Measurements from ENCODE around the gene SMIM11. TPM values are rescaled to one million over a fixed set of nuclear protein-coding genes. Genes with fewer than 3 reads are reported as not detected.

SMIM11 gene
- total and polyA plus RNA-seq, 2 of the 8 experiments (the other 6 are each of a cell fraction or from before 2014, with no cell fraction given) = 1.0 to 3.2 TPM

DNA sequence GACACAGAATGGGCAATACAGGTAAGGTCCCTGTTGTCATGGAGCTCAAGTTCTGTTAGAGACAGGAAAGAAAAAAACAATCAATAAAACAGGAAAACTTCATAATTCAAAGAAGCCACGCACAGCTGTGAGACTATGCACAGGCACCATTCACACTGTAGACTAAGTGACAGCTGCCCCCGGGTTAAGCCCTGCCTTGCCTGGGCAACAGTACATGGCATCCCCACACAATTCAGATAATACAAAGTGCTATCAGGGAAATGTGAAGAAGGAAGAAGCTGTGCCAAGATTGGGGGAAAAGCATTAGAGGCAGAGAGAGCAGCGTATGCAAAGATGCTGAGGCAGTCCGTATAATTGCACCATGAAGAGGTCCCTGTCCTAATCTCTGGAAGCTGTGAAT lies 20.5 kb upstream of the SMIM11 start:
- H3K23me2 ChIP-seq (ENCODE audit: low read depth, low read length) = no peaks in the 10 kb centered on the region
- H2BK12ac ChIP-seq (ENCODE audit: low read depth, low read length) = no peak overlapping the region
- H3K79me1 ChIP-seq (ENCODE audit: low read depth, low read length) = no peaks in the 10 kb centered on the region
- no peak overlapping the region for H2BK15ac ChIP-seq (ENCODE audit: low read length)
- TF ChIP-seq NRF1 (IDR thresholded peaks at IDR 0.05; ENCODE audit: low read depth, low read length) = no peak
- no peak for TF ChIP-seq BRCA1 (IDR thresholded peaks at IDR 0.05; ENCODE audit: low read depth, low read length)
- TF ChIP-seq SIX5 (IDR thresholded peaks at IDR 0.05; ENCODE audit: low read depth, low read length) = no peak
- TF ChIP-seq MAFK (IDR thresholded peaks at IDR 0.05; ENCODE audit: low read depth, low read length) = no peak
- TF ChIP-seq HDAC2 (IDR thresholded peaks at IDR 0.05; ENCODE audit: borderline replicate concordance in 1 of 2, low read depth in 2 of 2, low read length in 2 of 2) = no peak
- TF ChIP-seq CBX5 (IDR thresholded peaks at IDR 0.05; ENCODE audit: low read depth, low read length) = no peak
- TF ChIP-seq SUZ12 (IDR thresholded peaks at IDR 0.05; ENCODE audit: low read length) = no peak
- no peak for TF ChIP-seq BCL11A (IDR thresholded peaks at IDR 0.05; ENCODE audit: low read depth in 2 of 2, low read length in 2 of 2)
- TF ChIP-seq CBX8 (IDR thresholded peaks at IDR 0.05; ENCODE audit: borderline replicate concordance, low read depth, low read length) = no peak
- no peak overlapping the region for H3K4ac ChIP-seq (replicated peaks; ENCODE audit: insufficient read length, low read depth, low read length)
- no peaks in the 10 kb centered on the region; a peak in 1 of 7 replicates for H3K27me3 ChIP-seq (replicated peaks in 1 of 4; ENCODE audit: control insufficient read depth in 3 of 4, extremely low read depth in 1 of 4, insufficient read depth in 3 of 4, low read length in 3 of 4)
- FAIRE-seq (no peak), DNase-seq (ENCODE audit: low read depth in 1 of 2, low spot score in 2 of 2) (no peak)
- no peaks in the 10 kb centered on the region; a peak in 1 of 7 replicates for H3K4me1 ChIP-seq (replicated peaks in 1 of 4; ENCODE audit: control insufficient read depth in 3 of 4, insufficient read depth in 4 of 4, low read length in 3 of 4)
- no peaks in the 10 kb centered on the region for H3K79me2 ChIP-seq (ENCODE audit: control insufficient read depth in 1 of 2, insufficient read depth in 2 of 2, low read length in 2 of 2)
- no peak overlapping the region for H3K4me2 ChIP-seq (ENCODE audit: insufficient read depth in 1 of 2, low read depth in 2 of 2, low read length in 2 of 2)
- H3K9me3 ChIP-seq (ENCODE audit: insufficient read depth in 2 of 2, low read depth in 1 of 2, low read length in 1 of 2) = no peaks in the 10 kb centered on the region
- H3K14ac ChIP-seq (ENCODE audit: insufficient read length) = no peak overlapping the region
- no peak overlapping the region for H2BK5ac ChIP-seq (ENCODE audit: low read depth, low read length)
- H3K18ac ChIP-seq (ENCODE audit: extremely low read depth, low read length) = no peak overlapping the region
- ChIA-PET POLR2A (ENCODE audit: partially characterized antibody) (interaction anchor here (1.5 kb wide), 1 partner anchor 282 kb away, joined by 4 read pairs; the partner anchor contains the start of genes MRPS6 and SLC5A3), CTCF (ENCODE audit: partially characterized antibody) (interaction anchor here (0.6 to 5.6 kb wide), 7 partner anchors 8 to 645 kb away, joined by 3 to 19 read pairs (median 5); no protein-coding TSS in a partner anchor)
- no peak overlapping the region for H3K56ac ChIP-seq (replicated peaks; ENCODE audit: insufficient read length, low read depth, low read length)
- no peak overlapping the region for H2BK120ac ChIP-seq (replicated peaks; ENCODE audit: low read depth, low read length)
- H3K23ac ChIP-seq (ENCODE audit: insufficient read length) = no peak overlapping the region
- no peak overlapping the region for H3K9ac ChIP-seq (replicated peaks in 1 of 4; ENCODE audit: extremely low read depth in 1 of 4, low read depth in 3 of 4, low read length in 3 of 4)
- no peak overlapping the region for H2AFZ ChIP-seq (ENCODE audit: low read length)
- H4K8ac ChIP-seq (ENCODE audit: extremely low read depth, insufficient read depth, low read length) = no peak overlapping the region
- H4K5ac ChIP-seq (ENCODE audit: insufficient read length, low read depth, low read length) = no peak overlapping the region
- no peaks in the 10 kb centered on the region for H4K20me1 ChIP-seq (replicated peaks in 1 of 2; ENCODE audit: control insufficient read depth in 1 of 2, insufficient read depth in 2 of 2, low read length in 2 of 2)
- no peaks in the 10 kb centered on the region for H3K36me3 ChIP-seq (ENCODE audit: control insufficient read depth in 2 of 4, insufficient read depth in 4 of 4, low read length in 3 of 4)
- H3K4me3 ChIP-seq (ENCODE audit: extremely low read depth in 1 of 4, insufficient read depth in 2 of 4, low read depth in 3 of 4, low read length in 4 of 4) = no peak overlapping the region
- WGBS, 2 experiments (ENCODE audit: extremely low coverage in 1 of 2, insufficient coverage in 1 of 2, insufficient read length in 1 of 2, insufficient replicate concordance in 2 of 2, low coverage in 1 of 2, low lambda C conversion rate in 2 of 2, missing lambda C conversion rate in 1 of 2) = 90% methylated on average over 4 of the region's 4 CpGs; no CpG with 5 or more reads in 1 of the 2 experiments
- no peak overlapping the region for H3K27ac ChIP-seq (ENCODE audit: low read depth, low read length)
- no peak overlapping the region for H2AK5ac ChIP-seq (ENCODE audit: low read depth, low read length)
- H4K91ac ChIP-seq (replicated peaks; ENCODE audit: insufficient read length, low read length) = no peak overlapping the region
- H2BK20ac ChIP-seq (ENCODE audit: low read length) = no peak overlapping the region

Data from H1 (cell line).